NCI-H128 (cell line): Measurements from ENCODE around the gene ADGRA3.

Experiments
- DNase-seq: peaks from one replicate; lab custom pipeline; 2025; ENCODE audit not compliant: unreplicated experiment; lab: John Stamatoyannopoulos, UW

Gene ADGRA3

DNA sequence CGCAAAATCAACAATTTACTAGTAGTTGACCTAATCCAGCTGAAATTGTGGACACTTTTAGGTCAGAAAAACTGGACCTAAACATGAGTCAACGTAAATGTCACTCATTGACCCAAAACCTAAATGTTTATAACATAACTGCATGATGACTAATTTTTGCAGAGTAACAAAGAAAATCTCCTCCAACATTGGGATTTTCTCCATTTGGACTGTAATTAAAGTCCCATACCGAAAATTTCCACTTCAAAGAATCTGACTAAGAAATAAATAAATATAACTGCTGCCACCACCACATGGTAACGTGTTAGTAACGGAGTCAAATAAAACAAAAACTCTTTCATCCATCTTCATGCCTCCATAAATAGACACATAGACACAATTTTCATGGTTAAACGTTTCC is 1.9 kb downstream of the ADGRA3 start:
- no peak for DNase-seq

DNA sequence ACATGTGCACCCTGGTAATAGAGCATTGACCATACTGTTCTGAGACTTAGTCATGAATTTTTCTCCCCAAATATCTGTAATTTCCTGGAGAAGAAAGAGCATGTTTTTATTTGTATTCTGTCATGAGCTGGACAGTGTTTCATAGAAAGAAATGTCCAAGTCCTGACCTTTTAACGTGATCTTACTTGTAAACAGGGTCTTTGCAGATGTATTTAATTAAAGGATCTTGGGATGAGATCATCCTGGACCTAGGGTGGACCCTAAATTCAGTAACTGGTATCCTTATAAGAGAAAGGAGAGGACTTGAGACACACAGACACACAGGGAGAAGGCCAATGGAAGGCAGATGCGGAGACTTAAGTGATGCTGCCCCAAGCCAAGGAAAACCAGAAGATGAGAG is 3.6 kb downstream of the ADGRA3 start:
- DNase-seq = no peak

DNA sequence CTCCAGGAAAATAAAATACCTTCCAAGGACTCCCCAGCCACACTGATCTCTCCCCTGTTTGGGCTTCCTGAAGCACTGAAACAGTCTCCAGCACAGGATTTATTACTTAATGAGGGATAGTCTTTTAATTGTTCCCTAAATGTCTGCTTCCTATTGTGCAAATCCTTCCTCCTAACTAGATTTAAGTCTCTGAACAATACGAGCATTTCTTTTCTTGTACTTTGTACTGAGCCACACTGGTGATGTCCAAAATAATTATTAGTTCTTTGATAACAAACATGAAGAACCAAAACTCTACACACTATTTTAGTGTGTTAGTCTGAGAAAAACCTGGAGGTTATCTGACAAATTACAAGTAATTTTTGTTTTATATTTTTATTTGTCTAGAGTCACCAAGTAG is 5.1 kb downstream of the ADGRA3 start:
- DNase-seq = no peak

DNA sequence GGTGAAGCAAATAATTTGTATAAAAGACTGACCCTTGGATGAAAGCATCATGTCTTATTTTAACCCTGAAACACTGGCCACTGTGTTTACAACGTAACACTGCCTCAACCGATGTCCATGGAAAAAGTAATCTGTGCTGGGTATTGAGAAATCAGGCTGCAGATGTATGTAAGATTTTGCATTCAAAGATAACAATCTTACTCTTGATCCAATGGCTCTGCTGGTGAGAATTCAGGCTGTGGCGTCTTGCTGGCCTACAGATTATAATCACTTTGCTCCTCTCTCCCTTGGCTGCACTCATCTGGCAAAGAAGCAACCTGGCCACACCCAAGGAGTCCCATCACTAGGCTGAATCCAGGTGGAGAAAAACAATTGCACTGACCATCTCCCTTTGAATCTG is 7.5 kb downstream of the ADGRA3 start:
- DNase-seq = no peak

DNA sequence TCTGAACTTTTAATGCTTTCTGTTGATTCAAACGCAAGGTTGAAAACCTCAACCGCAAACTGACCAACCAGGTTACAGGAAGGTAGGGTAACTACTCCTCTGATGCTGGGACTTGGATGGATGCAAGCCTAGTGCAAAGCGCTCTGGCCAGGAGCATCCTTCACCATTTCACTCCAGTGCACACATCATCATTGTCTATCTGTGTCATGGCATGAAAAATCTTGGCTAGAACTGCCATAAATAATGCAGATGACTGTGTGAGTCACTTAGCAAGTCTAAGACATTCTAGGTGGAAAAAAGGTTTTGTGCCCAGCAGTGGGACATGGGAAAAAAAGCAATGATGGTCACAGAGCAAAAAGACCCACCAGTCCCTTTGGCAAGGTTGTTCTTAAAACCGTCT is 10.9 kb downstream of the ADGRA3 start:
- DNase-seq = no peak

DNA sequence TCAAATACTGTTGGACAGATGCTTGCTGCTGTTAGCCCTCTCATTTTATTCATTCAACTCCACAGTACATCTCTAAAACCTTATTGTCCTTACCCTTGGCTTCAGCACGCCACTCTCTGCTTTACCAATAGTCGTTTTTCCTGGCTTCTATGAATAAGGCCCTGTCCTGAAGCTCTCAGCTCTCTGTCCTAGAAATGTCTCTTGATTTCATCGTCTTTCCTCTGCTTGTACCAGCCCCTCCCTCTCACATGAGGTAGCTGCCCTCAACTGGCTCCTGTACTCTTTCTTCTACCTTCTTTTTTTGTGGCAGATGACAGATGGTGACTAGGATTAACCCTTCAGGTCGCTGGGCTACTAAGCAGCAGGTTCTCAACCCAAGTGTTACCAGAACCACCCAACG is 11.4 kb downstream of the ADGRA3 start:
- DNase-seq = no peak

DNA sequence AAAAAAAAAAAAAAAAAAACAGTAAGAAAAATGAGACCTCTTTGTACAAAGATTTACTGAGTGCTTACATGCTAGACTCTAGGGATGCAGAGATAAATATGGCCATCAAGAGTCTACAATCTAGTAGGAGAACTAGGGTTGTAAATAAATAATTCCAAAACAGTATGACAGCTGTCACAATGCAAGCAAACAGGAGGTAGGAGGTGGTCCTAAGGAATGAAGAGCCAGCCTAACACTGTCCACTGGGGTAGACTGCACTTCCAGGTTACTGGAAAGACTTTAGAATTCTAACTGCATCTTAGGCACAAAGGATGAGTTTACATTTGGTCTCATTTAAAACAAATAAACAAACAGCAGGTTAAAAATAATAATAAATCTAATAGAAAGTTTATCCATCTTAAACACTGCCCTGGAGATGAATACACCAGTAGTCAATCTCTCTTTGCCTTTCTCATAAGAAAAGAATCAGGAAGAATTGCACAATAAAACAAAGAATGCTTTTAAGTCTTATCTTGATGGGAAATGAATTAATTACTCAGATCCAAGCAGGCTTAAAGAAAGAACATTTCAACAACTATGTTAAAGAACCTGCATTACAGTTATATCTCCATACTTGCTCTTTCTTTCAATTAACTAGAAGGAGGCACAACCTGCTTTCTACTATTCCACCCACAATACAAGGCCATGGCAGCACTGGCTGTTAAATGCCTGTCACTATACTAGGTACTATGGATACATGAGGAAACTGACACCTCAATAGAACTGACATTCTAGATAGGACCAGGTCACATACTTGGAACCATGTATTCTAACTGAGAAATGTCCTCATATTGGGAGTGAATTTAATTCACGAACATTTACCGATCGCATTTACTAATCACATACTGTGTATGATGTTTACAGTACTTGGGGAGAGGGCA is 12.7 kb downstream of the ADGRA3 start:
- no peak for DNase-seq

DNA sequence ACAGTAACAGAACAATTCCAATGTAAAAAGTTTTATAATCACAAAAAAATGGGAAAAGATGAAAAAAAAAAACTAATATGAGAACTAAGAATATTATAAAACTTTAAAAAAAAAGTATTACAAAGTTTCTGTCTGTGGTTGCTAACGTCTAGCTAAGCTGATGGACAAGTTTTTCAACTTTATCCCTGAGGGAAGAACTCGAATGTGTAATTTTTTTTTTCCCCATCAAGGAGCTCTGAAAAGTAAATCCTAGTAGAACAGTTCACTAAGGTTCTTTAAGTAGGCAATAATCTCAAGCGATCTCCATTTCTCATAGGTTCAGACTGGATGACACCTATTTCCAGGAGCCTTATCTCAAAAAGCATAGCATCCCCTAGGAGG is 14.2 kb downstream of the ADGRA3 start:
- no peak for DNase-seq

DNA sequence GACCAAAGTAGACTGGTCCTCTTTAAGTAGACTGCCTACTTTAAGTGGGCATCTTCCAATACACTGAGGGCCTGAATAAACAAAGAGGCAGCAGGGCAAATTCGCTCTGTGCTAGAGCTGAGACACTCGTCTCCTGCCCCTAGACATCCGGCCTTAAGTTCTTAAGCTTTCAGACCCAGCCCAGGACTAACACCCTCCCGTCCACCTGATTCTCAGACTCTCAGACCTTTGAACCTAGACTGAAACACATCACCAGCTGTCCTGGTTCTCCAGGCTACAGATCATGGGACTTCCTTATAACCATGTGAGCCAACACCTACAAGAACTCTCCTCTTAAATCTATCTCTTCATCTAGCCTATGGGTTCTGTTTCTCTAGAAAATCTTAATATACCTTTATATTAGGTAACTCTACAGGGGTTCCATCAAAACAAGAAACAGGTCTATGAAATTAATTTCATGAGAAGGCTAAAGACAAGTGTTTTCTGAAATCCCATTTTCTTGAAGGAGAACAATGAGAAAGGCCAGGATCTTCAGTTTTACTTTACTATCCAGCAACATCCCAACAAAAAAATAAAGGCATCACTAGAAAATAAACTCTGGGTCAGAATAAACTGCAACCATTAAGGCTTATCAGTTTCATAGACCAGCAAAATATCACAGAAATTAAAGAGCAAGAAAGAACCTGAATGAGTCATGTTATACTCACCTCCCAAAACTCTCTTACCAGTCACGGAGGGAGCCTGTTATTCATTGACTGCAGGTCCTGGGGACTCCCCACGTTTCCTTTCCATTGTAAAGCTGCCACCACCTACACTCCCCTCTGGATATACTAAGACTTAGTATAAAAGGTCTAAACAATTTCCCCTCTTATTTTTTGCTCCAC is 14.8 kb downstream of the ADGRA3 start:
- DNase-seq = no peak

DNA sequence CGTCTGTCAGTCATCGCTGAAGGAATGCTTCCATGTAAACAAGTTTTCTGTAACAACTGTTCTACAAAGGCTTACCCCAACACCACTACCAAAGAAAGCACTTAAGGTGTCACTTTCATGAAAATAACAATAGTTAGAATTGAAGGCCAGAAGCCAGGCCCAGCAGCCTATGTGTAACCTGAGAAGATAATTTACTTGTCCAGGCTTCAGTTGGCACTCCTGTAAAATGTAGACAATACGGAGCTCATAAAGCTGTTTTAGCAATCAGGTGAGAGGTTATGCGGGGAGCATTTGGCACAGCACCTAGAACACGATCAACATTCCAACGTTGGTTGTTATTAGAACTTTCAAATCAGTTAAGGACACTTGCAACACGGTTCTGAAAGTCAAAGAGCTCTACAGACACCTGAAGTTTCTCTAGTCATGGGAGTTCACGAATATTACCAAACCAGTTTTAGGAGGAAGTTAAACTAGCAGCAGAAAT is 15.7 kb downstream of the ADGRA3 start:
- peak; percentile 66 for DNase-seq

DNA sequence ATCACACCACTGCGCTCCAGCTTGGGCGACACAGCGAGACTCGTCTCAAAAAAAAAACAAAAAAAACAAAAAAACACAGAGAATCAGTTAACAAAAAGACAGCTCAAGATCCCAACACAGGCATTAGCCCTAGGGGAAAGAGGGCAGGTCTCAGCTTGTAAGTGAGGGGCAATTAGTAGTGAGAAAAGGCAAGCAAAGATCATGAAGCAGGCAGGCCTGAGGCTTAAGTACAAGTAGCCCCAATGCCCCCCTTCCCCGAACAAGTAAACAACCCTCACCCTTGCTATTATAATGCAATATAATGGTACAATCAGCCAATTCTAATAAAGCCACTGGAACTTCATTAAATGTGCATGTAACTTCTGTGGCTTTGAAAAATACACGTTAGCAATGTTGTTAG is 17.0 kb downstream of the ADGRA3 start:
- DNase-seq = no peak

DNA sequence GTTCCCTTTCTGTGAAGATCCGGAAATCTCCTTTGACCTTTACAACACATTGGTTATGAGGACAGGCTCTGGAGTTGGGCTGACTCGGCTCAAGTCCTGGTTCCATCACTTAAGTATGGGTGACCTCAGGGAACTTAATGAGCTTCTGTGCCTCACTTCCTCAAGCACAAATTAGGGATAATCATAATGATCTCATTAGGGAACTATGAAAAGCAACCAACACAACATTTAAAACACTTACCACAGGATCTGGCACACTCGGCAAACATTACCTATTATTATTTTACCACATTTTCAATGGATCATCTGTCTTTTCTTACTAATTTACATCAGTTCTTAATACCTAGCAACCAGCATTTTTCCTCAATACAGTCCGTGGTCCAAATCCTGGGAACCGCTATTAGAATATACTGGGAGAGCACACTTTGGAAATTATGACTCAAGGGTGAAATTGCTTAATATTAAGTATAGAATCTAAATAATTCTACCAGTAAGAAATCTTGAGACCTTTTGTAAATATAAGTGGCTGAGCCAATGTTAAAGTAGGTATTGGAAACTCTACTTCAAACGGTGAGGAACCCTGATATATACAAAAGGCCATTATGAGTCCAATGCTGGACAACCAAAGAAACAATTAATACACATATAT is 19.6 kb downstream of the ADGRA3 start:
- no peak for DNase-seq

DNA sequence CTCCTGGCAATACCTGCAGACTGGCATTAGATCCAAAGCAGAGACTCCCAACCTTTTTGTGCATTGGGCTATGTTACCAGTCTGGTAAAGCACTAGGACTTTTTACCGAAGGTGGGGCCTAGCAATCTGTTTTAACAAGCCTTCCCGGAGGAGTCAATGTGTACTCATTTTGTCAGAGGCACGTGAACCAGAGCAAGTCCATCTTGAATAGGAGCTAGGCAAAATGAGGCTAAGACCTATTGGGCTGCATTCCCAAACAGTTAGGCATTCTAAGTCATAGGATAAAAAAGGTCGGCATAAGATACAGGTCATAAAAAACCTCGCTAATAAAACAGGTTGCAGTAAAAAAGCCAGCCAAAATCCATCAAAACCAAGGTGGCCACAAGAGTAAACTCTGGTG is 22.3 kb downstream of the ADGRA3 start:
- DNase-seq = no peak

DNA sequence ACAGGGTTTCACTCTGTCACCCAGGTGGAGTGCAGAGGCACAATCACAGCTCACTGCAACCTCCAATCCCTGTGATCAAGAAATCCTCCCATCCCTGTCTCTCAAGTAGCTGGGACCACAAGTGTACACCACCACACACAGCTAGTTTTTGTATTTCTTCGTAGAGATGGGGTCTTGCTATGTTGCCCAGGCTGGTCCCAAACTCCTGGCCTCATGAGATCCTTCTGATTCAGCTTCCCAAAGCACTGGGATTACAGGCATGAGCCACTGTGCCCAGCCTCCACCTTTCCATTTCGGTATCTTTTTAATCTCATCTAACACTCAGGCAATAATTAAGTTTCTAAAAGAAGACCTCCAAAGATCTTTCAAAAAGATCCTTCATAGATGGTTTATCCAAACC is 22.9 kb downstream of the ADGRA3 start:
- DNase-seq = no peak

DNA sequence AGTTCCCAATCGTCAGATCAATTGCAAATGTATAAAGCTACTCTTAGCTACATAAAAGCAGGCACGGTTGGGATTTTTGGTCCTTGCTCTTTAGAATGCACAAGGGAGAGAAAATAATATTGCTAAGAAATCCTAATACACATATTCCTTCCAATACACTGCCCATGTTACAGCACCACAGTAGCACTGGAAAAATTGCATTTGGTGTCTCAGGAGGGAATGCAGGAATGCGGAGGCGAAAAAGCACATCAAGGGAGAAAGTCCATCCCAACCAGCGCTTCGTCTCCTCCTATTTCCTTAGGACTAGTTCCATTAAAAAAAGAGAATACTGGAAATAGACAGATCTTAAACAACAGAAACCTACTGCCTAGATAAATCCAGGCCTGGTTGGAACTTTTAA is 23.9 kb downstream of the ADGRA3 start:
- DNase-seq = no peak

DNA sequence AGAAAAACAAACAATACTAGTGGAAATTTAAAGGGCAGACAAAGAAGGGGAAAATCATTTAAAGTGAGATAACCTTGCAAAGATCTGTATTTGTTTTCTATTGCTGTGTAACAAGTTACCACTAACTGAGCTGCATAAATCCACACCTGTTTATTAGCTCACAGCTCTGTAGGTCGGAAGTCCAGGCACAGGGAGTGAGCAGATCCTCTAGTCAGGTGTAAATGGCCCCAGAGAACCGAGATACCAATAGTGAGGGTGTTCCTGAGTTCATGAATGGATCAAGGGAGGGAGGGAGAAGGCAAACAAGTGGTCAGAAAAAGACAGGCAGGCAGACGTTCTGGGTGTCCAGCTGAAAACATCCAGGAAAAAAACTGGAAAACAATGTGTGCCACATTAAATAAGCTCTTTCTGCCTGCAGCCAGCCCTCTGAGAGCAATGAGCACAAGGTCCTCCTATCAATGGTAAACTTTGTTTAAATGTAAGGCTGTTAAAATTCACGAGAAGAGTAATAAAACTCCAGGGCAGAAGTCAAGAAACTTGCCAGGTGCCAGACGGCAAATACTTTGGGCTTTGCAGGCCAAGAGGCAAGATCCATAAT is 25.0 kb downstream of the ADGRA3 start:
- DNase-seq = no peak

DNA sequence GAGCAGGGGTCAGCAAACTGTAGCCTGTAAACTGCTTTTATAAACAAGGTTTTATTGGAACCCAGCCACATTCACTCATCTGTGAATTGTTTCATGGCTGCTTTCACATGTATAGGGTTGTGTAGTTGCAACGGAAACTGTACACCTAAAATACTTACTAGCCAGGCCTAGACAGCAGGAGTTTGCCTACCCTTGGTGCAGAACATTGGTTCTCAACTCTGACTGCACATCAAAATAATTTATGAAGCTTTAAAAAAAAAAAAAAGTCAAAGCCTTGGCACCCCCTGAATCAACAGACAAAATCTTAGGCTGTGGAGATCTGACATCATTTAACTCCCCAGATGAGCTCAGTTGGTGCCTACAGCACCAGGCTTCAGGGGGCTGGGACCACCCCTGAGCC is 27.8 kb downstream of the ADGRA3 start:
- no peak for DNase-seq

DNA sequence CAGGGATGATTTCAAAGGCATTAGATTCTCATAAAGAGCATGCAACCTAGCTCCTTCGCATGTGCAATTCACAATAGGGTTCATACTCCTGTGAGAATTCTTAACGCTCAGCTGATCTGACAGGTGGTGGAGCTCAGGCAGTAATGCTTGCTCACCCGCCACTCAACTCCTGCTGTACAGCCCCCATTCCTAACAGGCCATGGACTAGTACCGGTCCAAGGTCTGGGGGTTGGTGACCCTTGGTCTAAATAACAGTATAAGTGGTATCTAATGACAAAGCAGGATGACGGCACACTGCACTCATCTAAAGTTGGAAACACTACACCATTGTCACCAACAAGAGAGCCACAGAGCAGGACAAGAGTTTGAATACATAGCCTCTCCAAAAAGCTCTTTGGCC is 28.5 kb downstream of the ADGRA3 start:
- no peak for DNase-seq

DNA sequence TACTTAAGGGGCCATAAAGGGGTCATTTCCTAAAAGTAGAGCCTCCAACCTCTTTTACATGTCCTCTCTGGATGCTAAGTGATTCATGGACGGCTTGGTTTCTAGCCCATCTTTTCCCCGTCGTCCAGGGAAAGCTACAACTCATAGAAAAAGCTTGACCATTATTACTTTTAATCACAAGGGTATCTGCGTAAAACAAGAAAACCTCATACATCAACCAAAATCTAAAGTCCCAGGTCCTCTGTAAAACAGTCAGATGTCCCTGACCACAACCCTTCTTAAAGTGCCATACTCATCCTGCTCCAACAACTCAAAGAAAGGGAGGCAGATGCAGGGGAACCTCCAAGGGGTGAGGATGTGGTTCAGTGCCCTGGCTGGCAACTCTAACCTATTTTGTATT is 29.6 kb downstream of the ADGRA3 start:
- DNase-seq = no peak

DNA sequence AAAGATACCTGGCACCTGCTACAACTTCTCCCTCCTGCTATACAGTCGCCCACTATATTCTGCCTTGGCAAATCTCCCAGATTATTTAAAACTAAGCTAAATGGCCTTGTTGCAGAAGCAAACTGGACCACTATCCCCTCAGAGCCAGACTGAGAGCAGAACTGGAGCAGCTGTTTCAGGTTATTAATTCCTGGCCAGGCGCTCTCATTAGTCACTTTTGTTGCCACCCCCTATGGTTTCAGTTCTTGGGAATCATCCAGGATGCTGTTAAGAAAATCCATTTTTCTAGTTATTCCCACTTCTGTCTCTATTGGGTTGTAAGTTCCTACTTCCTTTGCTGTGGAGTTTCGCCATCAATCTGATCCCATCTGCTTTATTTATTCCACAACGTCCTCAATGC is 30.1 kb downstream of the ADGRA3 start:
- DNase-seq = no peak

DNA sequence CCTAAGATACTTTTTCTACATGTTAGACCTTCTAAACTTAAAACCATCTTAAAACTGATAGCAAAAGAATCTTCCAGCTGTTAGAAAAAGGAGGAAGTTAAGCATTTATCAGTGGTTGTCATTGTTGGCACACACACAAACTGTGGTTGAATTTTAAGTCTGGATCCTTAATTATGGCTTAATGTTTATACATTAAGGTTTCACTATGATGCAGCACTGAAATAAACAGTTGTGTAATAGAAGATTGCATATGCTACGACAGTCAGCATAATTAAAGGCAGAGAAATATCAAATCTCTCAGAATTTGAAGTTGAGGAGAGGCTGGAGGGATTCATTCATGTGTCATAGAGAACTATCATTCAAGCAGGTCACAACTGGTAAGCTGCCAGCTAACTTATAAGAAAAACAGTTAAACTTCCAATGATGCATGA is 32.3 kb downstream of the ADGRA3 start:
- DNase-seq = no peak
